Ecto neural progenitor cell (in vitro differentiated cells): ENCODE data around the gene LMO2.

Source experiments
- DNase-seq: peaks from one replicate; pipeline ENCODE4 v3.0.0-alpha.2; 2018; ENCODE audit warnings: low spot score

LMO2 gene

DNA sequence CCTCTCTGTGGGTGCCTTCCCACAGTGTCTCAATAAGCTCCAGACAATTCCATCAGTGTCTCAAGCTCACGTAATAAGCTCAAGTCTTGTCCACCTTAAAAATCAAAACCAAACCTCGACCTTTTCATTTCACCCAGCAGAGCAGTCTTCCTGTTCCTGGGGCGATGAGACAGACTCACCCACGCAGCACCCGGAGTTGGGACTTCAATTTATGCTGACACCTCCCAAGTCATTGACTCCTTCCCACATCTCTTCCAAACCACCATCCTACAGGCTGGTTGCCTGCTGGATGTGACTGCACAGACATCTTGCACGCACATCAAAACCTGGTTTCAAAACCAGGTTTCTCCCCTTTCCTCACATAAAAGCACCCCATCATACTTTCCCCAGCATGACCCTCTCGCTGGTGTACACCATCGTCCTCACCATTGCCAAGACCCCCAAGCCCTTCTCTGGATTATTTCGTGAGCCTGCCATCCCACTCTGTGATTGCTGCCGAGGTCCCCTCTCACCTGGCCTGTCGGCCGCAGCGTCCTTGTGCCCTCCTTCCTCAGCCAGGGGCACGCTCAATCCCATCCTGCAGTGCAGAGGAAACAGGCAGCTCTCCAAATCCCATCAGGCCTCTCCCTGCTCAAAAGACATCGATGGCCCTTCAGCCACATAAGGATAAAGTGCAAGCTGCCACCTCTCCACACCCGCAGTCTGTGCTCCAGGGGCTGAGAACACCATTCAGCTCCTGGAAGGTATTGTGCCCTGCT lies 72.4 kb downstream of the LMO2 start:
- no peak for DNase-seq
